DND-41 (cell line): ENCODE results near the gene DENND2D.

ENCODE experiments used
- ATAC-seq: fragments of 200-7000 bp; cut with Tn5 transposase; 3 replicates; pipeline ENCODE4 v1.9.1; 2021; ENCODE audit warnings: low read depth; ENCODE audit not compliant: insufficient read depth
- DNase-seq: peaks from one replicate; pipeline ENCODE4 v3.0.0-alpha.2; 2020
- H2AFZ ChIP-seq: 2 replicates; pipeline ENCODE4 v1.6.0; 2012; ENCODE audit warnings: low read depth, low read length
- H3K27ac ChIP-seq: 2 replicates; pipeline ENCODE4 v1.5.1; 2012; ENCODE audit warnings: low read length, inconsistent platforms
- H3K27me3 ChIP-seq: fragments of 200-600 bp; sonication (generic); 2 replicates; pipeline ENCODE4 v1.6.0; 2012; ENCODE audit warnings: low read length, mild to moderate bottlenecking, inconsistent platforms; ENCODE audit not compliant: insufficient read depth, poor library complexity
- H3K36me3 ChIP-seq: 2 replicates; pipeline ENCODE4 v1.5.1; 2012; ENCODE audit warnings: low read length, inconsistent platforms; ENCODE audit not compliant: insufficient read depth
- H3K4me1 ChIP-seq: 2 replicates; pipeline ENCODE4 v1.5.1; 2012; ENCODE audit warnings: mild to moderate bottlenecking, low read length; ENCODE audit not compliant: insufficient read depth
- H3K4me2 ChIP-seq: 2 replicates; pipeline ENCODE4 v1.6.0; 2012; ENCODE audit warnings: mild to moderate bottlenecking, moderate library complexity, low read length, inconsistent platforms; ENCODE audit not compliant: insufficient read depth
- H3K4me3 ChIP-seq, 2 experiments: fragments of 200-600 bp in 1 of 2; shearing (Covaris generic) in 1 of 2; 2 replicates each; pipeline ENCODE4 v1.5.1; 2012 to 2016; ENCODE audit warnings: inconsistent platforms in 2 of 2, low read length in 2 of 2, mild to moderate bottlenecking in 2 of 2, low read depth in 1 of 2, moderate library complexity in 1 of 2
- H3K79me2 ChIP-seq: 2 replicates; pipeline ENCODE4 v1.6.0; 2012; ENCODE audit warnings: low read length, inconsistent platforms; ENCODE audit not compliant: insufficient read depth
- H3K9ac ChIP-seq: 2 replicates; pipeline ENCODE4 v1.6.0; 2012; ENCODE audit warnings: low read depth, mild to moderate bottlenecking, inconsistent platforms, low read length, moderate library complexity
- H3K9me3 ChIP-seq: 2 replicates; pipeline ENCODE4 v1.5.1; 2012; ENCODE audit warnings: low read length, moderate library complexity, mild to moderate bottlenecking, inconsistent platforms; ENCODE audit not compliant: insufficient read depth, severe bottlenecking
- H4K20me1 ChIP-seq: 2 replicates; pipeline ENCODE4 v1.6.0; 2012; ENCODE audit warnings: low read length; ENCODE audit not compliant: insufficient read depth
- CTCF ChIP-seq: IDR thresholded peaks from 2 replicates; pipeline ENCODE4 v1.5.1; 2012; ENCODE audit warnings: borderline replicate concordance, low read length, moderate library complexity, mild to moderate bottlenecking; ENCODE audit not compliant: poor library complexity, severe bottlenecking; ENCODE audit errors: extremely low read depth
- EZH2 ChIP-seq: IDR thresholded peaks from 3 replicates; pipeline ENCODE4 v1.6.1; 2012; ENCODE audit warnings: borderline replicate concordance, low read depth, mild to moderate bottlenecking, moderate library complexity, low read length, inconsistent platforms; ENCODE audit not compliant: severe bottlenecking

The DENND2D gene

DNA sequence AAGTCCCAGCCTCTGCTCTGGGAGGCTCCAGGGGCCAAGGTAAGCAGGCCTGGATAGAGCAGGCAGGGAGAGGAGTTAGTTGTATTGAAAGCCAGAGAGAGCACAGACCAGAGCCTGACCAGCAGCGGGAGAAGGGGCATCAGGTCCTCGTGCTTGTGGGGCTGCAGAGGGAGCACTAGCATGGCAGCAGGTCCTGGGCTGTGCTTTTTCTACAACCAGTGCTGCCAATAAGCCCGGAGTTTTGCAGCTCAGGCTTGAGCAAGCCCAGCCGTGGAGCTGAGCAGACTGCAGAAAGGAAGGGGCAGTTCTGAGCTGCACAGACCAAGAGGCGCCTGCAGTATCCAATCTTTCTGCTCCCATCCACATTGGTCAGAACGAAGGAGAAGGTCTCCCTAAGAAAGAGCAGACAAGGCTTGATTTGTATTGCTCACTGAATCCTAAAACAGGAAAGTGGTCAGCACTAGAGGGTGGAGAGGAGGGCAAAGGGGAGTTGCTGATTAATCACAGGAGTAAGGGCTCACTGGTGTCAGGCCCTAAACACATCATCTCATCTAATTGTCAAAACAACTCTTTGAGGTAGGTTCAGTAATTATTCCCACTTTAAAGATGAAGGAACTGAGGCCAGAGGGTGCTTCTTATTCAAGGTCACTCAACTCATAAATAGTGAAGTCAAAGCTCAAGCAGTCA lies 2.7 kb downstream of the DENND2D start:
- peaks cover 31% of the 10 kb centered on the region for H4K20me1 ChIP-seq
- peaks cover 100% of the 10 kb centered on the region for H3K79me2 ChIP-seq
- TF ChIP-seq CTCF = peak; percentile 80
- TF ChIP-seq EZH2 = no peak
- peak; percentile 56 for ATAC-seq
- H2AFZ ChIP-seq = no peak overlapping the region
- H3K36me3 ChIP-seq = peaks cover 76% of the 10 kb centered on the region
- peak overlapping the region; percentile 89 for H3K27ac ChIP-seq
- peaks cover 100% of the 10 kb centered on the region for H3K4me1 ChIP-seq
- H3K27me3 ChIP-seq = no peaks in the 10 kb centered on the region
- peak overlapping the region; percentile 73 for H3K9ac ChIP-seq
- no peaks in the 10 kb centered on the region for H3K9me3 ChIP-seq
- H3K4me2 ChIP-seq = peak overlapping the region; percentile 75
- peak; percentile 80 for DNase-seq
- H3K4me3 ChIP-seq = peak overlapping the region; percentile 57 to 76

DNA sequence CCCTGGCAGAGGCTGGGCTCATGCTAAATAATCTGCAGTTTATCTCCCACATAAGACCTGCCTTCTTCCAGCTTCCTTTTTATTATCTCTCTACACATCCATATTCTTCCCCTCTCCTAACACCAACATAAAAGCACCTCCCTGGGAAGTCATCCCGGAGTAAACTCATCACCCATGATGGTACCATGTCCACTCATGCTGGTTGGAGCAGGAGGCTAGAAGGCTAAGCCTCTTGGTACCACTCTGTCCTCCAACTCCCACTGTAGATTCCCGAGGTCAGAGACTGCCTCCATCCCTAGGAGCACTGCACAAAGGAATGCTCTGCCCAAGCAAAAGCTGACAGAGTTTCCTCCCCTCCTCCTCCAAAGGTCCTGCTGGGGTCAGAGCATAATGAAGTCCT lies 4.2 kb downstream of the DENND2D start:
- peak overlapping the region; percentile 73 for H3K9ac ChIP-seq
- TF ChIP-seq CTCF (no peak), EZH2 (no peak)
- H3K36me3 ChIP-seq = peaks cover 91% of the 10 kb centered on the region
- peaks cover 38% of the 10 kb centered on the region for H4K20me1 ChIP-seq
- DNase-seq = no peak
- H3K4me3 ChIP-seq = peak overlapping the region in 1 of 2 experiments; percentile 76; a peak in 2 of 4 replicates
- peak overlapping the region; percentile 75 for H3K4me2 ChIP-seq
- ATAC-seq = no peak
- no peak overlapping the region for H2AFZ ChIP-seq
- no peaks in the 10 kb centered on the region for H3K9me3 ChIP-seq
- H3K27me3 ChIP-seq = no peaks in the 10 kb centered on the region
- H3K79me2 ChIP-seq = peaks cover 96% of the 10 kb centered on the region
- H3K4me1 ChIP-seq = peaks cover 97% of the 10 kb centered on the region
- peak overlapping the region; percentile 89 for H3K27ac ChIP-seq

GRCh38 chr1:111195002-111195684 lies 5.3 kb downstream of the DENND2D start:
- Histone ChIP-seq H3K79me2 (peaks cover 91% of the 10 kb centered on the region), H3K36me3 (peaks cover 98% of the 10 kb centered on the region), H3K9ac (peak overlapping the region; percentile 73; the same call in 1 of the 2 replicates), H3K27me3 (no peaks in the 10 kb centered on the region), H2AFZ (no peak overlapping the region), H3K9me3 (no peaks in the 10 kb centered on the region), H3K4me2 (peak overlapping the region; percentile 75), H4K20me1 (peaks cover 38% of the 10 kb centered on the region), H3K27ac (peak overlapping the region; percentile 40), H3K4me3 (peak overlapping the region in 1 of 2 experiments; percentile 11; a peak in 1 of 4 replicates), H3K4me1 (peaks cover 86% of the 10 kb centered on the region)
- TF ChIP-seq CTCF (no peak), EZH2 (no peak)
- DNase-seq (no peak), ATAC-seq (no peak)
